SW480 (cell line): Measurements from ENCODE around the gene TRPM4.
"Not testable (repeated sequence)": the region's sequence is repeated elsewhere in the genome, so short reads cannot be mapped to it uniquely, and the experiment has no call there.

Experiments
- DNase-seq: peaks from one replicate; pipeline ENCODE4 v3.0.0-alpha.2; 2016; ENCODE audit warnings: low spot score

Gene TRPM4

DNA sequence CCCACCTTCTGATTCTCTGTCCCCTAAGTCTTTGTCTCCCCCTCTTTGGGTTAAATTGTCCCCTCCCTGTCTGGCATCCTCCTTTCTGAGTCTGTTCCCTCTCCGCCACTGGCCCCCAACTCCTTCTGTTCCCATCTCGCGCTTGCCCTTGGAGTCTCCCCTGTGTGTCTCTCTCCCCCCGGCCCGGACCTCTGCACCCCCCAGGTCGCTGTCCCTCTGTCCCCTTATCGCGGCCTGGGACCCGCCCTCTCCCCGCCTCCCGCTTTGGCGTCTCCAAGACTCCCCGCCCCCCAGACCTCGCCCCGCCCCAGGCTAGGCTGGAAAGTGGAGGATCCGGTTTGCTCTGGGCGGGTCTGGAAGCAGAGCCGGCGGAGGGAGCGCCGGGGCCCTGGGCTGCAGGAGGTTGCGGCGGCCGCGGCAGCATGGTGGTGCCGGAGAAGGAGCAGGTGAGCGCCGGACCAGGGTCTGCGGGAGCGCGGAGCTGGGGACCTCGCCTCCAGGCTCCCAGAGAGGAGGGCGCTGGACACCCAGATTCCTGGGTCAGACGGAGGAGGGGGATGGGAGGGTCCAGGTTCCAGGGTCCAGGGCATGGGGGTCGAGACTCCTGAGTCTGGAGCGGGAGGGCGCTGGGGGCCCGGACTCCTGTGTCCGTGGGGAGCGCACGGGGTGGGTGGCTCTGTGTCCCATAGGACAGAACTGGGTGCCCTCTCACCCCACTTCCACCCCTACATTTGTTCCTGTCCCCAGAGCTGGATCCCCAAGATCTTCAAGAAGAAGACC is at the start of gene TRPM4:
TRPM4 (plus strand) TSS at position 348 of the 780 bp plus-strand sequence; CDS start at position 423, 75 bp downstream.
- peak; percentile 79 for DNase-seq

DNA sequence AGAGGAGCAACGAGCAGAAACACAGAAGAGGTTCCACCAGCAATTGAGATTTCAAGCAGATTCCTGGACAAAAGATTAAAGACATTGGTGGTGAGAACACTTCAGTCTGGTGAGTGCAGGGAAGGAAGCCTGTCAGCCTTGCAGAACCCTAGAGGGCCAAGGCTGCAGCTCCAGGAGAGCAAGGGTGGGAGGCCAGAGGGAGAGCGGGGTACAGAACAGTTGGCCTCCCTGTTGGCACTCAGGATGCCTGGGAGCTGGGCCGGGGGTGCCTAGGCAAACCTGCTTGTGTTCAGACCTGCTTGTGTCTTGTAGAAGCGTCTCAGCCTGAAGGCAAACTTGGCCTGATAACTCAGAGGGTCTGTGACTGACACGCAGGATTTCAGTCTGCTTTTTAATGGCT is 48.5 kb upstream of the TRPM4 start:
- DNase-seq, result no peak

DNA sequence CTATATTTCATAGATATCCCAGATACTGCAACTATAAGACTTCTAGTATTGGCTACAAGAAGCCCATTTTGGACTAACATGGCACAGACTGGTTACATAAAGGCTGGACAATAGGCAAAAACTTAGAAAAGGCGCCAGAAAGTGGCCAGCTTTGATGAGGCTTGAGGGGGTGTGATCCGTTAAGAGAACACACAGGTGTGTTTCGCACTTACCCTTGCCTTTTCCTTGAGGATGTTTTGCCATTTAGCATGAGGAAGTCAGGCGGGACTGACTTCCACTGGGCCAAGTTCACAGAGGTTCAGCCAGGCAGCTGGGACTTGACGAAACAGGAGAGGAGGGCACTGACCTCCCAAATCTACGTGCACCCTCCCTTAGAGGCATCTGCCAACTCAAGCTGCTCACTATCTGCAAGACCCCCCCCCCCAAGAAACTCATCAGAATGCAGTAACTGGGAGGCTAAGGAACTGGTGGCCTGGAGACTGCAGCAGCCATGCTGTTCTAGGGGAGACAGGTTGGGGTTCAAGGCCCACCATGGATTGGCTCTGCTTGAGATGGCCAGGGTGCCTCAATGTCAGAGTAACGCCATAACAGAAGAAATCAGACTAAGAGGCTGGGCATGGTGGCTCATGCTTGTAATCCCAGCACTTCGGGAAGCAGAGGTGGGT is 47.9 kb upstream of the TRPM4 start:
- no peak for DNase-seq

DNA sequence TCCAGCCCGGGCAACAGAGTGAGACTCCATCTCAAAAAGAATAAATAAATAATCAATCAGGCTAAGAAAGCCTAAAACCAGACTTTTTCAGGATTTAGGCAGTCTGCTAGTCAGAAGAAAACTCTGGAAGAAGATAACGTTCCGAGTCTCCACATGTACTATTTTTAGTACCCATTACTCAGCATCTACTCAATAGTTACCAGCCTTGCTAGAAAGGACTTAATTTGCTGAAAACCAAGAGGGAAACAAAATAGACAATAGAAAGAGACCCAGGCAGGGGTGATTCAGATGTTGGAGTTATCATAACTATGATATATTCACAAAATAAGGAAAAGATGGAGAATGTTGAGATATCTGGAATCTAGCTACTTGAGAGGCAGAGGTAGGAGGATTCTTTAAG is 47.0 kb upstream of the TRPM4 start:
- no peak for DNase-seq

DNA sequence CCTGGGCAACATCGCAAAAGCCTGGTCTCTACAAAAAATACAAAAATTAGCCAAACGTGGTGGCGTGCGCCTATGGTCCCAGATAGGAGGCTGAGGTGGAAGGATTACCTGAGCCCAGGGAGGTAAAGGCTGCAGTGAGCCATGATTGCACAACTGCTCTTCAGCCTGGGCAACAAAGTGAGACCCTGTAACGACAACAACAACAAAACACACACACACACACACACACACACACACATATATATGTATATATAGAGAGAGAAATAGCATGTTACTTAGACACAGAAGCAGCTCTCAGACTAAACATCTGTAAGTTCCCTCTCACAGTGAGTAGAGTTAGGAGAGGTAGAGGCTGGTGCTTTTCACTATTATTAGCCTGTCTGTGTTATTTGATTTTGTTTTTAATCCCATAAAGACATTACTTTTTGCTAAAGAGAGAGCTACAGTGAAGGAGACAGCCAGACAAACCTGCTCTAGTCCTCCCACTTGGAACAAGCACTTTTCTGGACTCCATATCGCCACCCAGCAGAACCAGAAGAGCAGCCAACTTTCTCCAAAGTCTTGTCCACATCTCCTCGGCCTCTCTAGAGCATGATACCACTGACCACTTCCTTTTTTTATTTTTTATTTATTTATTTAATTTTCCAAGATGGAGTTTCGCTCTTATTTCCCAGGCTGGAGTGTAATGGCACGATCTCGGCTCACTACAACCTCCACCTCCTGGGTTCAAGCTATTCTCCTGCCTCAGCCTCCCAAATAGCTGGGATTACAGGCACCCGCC is 46.2 kb upstream of the TRPM4 start:
- DNase-seq, result no peak

DNA sequence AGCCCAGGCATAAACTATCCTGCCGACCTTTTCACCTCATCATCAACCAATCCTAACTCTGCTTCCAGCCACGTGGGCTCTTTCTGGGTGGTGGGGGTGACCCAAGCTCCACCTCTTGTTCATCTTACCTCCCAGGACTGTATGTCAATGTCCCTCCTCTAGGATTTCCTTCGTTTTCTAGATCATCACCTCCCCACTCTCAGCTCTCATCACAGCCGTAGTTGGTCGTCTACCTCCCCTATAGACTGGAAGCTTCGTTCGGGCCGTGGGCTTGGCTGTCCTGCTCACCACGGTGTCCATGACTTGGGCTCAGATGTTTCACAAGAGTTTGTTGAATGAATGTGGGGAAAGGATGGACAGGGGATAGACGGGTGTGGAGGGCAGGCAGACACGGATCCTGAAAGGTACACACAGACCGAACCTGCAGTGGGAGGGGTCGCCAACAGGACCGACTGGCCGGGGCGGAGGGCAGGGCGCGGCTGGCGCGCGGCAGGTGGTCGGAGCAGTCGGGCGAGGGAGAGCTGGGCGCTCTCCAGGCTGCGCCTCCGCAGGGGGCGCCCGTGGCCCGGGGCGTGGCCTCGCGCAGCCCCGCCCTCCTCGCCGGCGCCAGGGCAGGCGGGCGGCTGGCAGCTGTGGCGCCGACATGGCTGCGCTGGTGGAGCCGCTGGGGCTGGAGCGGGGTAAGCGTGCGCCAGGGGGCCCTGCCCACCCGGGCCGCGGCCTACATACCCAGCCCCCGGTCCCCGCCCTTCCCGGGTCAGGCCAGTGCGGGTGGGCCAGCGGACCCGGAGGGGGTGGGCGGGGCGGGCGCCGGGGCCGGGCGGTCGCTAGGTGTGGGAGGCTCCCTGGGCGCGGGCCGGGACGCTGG is 43.6 kb upstream of the TRPM4 start, which contains the start of gene LIN7B:
LIN7B (plus strand) TSS at position 609 of the 868 bp plus-strand sequence; CDS start at position 644, 35 bp downstream.
- peak; percentile 76 for DNase-seq

DNA sequence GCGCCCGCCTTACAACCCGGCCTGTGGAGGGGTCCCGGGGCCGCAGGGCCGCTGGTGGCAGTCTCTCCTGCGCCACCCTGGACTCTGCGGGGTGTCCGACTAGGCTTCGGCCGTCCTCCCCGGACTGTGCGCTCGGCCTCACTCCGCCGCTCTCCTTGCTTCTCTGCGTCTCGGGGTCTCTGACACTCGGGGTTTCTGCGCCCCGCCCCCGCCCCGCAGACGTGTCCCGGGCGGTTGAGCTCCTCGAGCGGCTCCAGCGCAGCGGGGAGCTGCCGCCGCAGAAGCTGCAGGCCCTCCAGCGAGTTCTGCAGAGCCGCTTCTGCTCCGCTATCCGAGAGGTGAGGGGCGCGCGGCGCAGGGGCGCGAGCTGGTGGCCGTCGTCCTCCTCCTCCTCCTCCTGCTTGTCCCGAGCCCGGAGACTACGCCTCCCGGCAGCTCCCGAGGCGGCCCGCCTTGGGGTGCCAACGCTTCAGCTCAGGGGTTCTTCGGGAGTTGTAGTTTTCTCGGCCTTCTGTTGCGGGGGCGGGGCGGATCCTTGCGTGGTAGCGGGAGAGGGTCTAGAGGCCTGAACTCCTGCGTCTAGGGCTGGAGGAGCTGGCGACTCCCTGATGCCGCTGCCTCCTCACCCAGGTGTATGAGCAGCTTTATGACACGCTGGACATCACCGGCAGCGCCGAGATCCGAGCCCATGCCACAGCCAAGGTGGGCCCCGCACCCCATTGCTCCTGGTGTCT is 42.8 kb upstream of the TRPM4 start:
- DNase-seq, result no peak

DNA sequence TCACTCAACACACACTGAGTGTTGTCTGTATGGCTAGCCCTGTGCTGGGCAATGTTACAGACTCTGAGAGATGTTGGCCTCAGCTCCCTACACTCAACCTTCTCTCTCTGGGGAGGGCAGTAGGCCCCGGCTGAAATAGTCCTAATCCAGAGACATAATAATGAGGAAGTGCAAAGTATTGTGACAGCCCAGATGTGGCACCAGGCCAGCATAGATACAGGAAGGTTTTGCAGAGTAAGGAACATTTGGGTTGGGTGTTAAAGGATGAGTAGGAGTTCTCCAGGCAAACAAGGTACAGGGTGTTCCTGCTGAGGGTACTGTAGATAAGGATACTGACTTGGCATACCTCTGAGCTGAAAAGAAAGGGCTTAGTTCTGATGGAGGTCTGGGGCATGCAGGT is 41.0 kb upstream of the TRPM4 start:
- no peak for DNase-seq

DNA sequence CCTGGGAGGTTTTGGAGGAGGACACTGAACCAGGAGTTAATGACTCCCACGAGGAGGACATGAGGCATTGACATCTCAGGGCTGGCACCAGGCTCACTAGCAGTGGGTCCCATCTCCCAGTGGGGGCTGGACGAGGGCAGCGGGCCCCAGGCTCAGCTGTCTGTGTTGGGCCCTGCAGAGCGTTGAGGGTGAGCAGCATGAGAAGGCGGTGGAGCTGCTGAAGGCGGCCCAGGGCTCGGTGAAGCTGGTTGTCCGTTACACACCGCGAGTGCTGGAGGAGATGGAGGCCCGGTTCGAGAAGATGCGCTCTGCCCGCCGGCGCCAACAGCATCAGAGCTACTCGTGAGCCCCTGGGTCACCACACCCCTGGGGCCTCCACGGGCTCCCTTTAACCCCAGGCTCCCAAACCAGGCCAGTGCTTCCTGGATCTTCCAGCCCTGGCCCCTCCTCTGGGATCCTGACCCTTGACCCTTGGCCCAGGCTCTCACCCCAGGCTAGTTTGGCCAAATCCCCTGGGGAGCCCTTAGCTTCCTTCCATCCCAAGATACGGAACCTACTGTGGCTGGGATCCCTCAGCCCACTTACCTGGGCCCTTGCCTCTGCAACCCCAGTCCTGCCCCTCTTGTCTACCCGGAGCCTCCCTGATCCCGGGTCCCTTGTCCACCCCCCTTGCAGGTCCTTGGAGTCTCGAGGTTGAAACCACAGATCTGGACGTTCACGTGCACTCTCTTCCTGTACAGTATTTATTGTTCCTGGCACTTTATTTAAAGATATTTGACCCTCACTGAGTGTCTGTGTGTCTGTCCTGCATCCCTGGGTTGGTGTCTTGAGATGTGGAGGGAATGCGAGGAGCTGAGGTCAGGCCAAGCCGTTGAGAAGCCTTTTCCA is 39.7 kb upstream of the TRPM4 start:
- DNase-seq, result no peak

DNA sequence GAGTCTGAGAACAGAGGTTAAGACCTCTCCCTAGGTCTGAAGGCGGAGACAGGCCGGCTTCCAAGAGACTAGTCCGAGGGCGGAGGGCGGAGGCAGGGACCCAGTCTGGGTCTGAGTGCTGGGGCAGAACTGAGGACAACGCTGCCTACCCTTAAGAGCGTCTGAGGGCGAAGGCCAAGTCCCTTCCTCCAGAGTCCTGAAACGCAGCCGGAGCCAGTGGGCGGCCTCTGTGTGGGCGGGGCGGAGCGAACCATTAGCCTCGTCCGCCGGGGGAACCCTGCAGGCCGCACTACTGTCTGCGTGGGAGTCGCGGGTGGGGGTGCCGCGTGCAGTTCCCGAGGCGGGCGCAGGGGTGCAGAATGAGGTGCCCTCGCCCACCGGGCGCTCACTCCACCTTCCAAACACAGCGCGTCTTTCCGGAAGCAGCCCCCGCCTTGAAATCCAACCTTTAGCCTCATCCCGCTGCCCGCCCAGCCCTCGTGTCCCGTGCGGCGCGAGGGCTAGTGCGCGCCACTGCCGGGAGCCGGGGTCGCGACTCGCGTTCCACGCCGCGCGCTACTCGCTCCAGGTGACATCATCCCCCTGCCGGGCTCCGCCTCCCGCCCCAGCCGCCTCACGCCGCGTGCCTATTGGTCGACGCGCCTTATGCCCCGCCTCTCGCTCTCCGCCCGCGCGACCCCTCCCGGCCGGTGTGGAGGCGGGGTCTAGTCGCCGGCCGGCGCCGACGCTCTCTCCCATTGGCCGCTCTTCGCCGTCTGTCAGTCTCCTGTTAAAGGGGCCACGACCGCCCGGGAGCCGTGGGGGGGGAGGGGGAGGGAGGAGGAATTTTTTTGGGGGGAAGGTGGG is 38.8 kb upstream of the TRPM4 start, which contains the start of gene C19orf73:
C19orf73 (minus strand) TSS at position 579 of the 846 bp plus-strand sequence; CDS start at position 458, 121 bp downstream.
- DNase-seq, result peak; percentile 97

DNA sequence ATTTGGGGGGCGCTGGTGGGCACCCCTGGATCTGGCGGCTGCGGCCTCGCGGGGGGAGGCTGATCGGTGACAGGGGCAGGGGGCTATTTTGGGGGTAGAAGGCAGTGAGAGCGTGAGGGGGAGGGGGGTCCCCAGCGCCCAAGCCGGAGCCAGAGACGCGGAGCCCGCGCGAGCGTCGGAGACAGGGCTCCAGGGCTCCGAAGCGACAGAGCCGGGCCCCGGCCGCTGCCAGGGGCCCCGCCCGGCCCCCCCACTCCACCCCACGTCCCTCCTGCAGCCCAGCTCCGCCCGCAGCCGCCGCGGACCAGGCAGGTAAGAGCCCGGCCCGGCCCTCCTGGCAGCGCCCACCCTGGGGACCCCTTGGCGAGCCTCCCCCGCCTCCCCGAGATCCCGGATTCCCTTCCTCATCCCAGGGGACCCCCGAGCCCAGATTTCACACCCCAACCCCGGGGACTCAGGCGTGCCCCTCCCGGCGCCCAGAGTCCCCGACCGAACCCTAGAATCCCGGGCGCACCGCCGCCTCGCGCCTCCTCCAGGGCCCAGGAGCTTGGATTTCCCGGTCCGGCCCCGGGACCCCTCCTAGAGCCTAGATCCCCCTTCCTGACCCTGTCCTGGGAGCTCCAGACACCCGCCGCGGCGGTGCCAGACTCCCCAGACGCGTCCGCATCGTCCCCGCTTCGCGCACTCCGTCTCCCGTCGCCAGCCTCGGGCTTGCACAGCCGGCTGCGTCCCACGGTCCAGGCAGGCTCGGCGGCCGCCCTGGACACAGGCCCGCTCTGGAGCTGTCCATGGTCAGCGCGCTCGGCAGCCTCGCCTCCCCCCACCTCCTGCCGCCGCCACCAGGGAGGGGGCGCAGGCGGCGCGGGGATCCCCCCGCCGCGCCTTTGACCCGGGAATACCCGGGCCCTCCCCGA is 37.9 kb upstream of the TRPM4 start, which contains the start of gene PPFIA3:
PPFIA3 (plus strand) TSS at position 134 of the 914 bp plus-strand sequence. CDS start 8,330 bp downstream, outside the sequence.
- peak; percentile 55 for DNase-seq

DNA sequence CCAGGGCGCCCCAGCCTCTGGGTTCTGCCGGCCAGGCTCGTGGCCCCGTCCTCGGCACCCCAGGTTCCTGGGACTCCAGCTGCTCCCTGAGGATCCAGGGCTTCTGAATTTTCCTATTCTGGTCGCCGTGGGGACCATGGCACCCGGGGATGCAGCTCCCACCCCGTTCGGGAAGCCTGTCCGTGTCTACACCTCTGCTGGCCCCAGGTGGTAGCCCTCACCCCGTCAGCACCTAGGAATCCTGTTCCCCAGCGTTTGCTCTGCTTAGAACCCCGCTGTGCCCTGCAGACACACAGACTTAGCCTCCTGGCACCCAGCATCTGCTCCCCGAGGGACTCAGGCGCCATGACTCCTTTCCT is 37.3 kb upstream of the TRPM4 start:
- no peak for DNase-seq

DNA sequence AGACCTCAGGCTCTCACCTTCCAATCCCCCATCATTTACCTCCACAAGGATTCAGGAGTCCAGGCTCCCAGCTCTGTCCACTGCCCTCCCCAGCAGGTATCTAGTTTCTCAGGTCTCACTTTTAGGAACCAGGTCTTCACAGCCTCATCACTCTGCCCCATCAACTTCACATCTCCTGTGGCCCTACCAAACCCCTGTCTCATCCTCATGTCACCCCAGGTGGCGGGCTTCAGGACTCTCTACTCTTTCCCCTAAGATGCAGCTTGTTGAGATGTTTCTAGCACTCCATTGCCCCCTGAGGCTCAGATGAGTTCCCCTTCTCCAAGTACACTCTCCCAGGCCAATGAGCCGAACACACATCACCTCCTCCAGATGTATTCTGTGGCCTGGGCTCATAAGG is 36.7 kb upstream of the TRPM4 start:
- DNase-seq, result no peak

DNA sequence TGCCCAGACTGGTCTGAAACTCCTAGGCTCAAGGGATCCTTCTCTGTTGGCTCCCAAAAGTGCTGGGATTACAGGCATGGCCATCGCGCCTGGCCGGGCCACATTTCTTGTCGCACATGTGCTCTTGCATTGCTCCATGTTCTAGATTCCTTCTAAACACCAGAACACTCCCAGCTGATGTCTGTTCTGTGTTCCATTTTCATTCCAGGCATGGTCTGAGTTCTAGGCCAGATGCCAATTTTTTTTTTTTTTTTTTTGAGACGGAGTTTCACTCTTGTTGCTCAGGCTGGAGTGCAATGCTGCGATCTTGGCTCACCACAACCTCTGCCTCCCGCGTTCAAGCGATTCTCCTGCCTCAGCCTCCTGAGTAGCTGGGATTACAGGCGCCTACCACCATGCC is 35.8 kb upstream of the TRPM4 start:
- not testable (repeated sequence) for DNase-seq

DNA sequence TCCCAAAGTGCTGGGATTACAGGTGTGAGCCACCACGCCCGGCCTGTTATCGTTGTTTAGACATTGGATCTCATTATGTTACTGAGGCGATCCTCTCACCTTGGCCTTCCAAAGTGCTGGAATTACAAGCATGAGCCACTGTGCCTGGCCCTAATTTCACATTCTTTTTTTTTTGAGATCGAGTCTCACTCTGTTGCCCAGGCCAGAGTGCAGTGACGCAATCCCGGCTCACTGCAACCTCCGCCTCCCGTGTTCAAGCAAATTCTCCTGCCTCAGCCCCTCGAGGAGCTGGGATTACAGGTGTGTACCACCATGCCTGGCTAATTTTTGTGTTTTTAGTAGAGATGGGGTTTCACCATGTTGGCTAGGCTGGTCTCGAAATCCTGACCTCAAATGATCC is 34.3 kb upstream of the TRPM4 start:
- not testable (repeated sequence) for DNase-seq

DNA sequence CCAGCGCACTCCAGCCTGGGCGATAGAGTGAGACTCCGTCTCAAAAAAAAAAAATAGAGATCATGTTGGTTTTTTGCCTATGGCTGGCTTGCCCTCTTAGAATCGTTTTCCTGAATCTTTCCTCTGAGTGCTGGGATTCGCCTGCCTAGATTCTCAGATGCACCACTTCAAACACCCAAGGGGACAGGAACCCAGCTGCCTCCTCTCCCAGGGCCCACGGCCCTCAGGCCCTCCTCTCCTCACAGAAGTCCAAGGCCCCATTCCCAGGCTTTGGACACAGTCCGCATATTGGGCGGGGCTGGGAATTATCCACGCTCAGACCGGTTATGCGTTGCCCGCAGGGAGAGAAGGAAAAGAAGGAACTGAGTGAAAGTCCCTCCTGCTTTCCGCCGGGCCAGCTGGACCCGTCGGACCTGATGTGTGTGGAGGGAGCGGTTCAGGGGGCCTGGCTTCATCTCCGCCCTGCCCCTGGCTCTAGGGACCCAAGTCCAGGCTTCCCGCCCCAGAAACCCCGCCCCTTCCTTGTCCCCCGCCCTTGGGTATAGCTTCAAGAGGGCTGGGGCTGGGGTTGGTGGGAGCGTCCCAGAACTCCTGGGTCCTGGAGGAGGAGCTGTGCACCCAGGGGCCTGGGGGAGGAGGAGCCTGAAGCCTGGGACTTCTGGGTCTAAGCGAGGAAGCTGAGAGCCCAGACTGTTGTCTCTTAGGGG is 32.4 kb upstream of the TRPM4 start:
- DNase-seq, result no peak

DNA sequence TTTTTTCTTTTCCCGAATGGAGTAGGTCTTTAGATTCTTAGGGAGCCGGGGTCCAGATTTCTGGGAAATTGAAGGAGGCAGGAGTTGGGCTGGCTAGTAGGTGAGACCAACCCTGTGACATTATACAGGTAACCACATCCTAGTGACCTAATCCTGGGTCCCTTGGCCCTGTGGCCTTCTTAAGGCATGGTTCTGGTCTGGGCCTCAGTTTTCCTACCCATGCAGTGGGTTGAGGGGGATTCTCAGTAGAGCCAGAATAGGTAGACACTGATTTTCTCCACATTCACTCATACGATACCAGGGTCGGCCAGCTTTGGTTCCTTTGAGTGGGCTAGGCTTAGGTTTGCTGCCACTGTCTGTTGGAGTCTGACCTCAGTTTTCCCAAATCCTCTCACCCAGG is 31.0 kb upstream of the TRPM4 start:
- no peak for DNase-seq
